Stimulated activated effector memory CD8-positive, alpha-beta T cell treated with anti-CD3 and anti-CD28 coated beads, Interleukin-12 subunit alpha, Interleukin-12 subunit beta, amount 100 ng/mL, for 72 hours (primary cell): ENCODE results near the gene RUFY3.

ENCODE experiments used
- ATAC-seq: fragments of 150-1000 bp; cut with Tn5 transposase; 2 replicates; pipeline ENCODE4 v1.10.0; 2021
- DNase-seq, 2 donors: peaks; one replicate each; pipeline ENCODE4 v3.0.0; 2021 to 2022; ENCODE audit warnings: low spot score in 2 of 2
- H3K27ac Mint-ChIP-seq: one replicate; pipeline ENCODE4 v1.8.0; 2022; ENCODE audit warnings: mild to moderate bottlenecking, mixed read lengths
- H3K36me3 Mint-ChIP-seq: one replicate; pipeline ENCODE4 v1.8.0; 2022; ENCODE audit warnings: mild to moderate bottlenecking, mixed read lengths
- H3K4me1 Mint-ChIP-seq: one replicate; pipeline ENCODE4 v1.8.0; 2022; ENCODE audit warnings: mixed read lengths
- H3K4me3 Mint-ChIP-seq: one replicate; pipeline ENCODE4 v1.8.0; 2022; ENCODE audit warnings: mild to moderate bottlenecking, mixed read lengths
- H3K9me3 Mint-ChIP-seq: one replicate; pipeline ENCODE4 v1.8.0; 2022; ENCODE audit warnings: mixed read lengths

The RUFY3 gene

DNA sequence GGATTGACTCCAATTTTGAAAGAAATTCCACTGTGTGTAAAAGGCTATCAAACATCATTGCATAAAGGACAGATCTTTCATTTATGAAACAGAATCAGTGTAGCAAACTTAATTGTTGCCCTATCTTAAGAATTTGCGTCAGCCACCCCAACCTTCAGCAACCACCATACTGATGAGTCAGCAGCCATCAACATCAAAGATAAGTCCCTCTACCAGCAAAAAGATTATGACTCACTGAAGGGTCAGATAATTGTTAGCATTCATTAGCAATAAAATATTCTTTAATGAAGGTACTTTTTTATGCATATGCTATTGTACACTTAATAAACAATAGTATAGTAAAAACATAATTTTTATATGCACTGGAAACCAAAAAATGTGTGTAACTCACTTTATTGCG is 133.7 kb downstream of the RUFY3 start:
- Mint-ChIP-seq H3K4me3 (no peak overlapping the region), H3K4me1 (no peaks in the 10 kb centered on the region), H3K27ac (no peak overlapping the region), H3K9me3 (no peaks in the 10 kb centered on the region), H3K36me3 (no peaks in the 10 kb centered on the region)
- ATAC-seq, result no peak
- DNase-seq, result no peak
